Measurements from ENCODE around the gene FLT3LG. TPM values are rescaled to one million over a fixed set of nuclear protein-coding genes. Genes with fewer than 3 reads are reported as not detected.

The FLT3LG gene
- total RNA-seq, 4 donors from 2014 or later: 3.6 to 13.8 (median 8.4) TPM

DNA sequence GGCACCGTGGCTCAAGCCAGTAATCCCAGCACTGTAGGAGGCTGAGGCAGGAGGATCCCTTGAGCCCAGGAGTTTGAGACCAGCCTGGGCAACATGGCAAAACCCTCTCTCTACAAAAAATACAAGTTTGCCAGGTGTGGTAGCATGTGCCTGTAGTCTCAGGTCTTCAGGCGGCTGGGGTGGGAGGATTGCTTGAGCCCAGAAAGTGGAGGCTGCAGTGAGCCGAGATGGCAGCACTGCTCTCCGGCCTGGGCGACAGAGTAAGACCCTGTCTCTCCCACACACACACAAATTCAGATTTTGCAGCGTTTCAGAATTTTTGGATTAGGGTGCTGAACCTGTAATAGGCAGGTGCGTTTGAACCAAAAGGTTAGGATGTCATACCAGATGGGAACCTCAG is 24.5 kb downstream of the FLT3LG start:
- DNase-seq (ENCODE audit: low spot score in 2 of 2): no peak
- no peaks in the 10 kb centered on the region for H3K27me3 ChIP-seq
- H3K9me3 ChIP-seq: no peaks in the 10 kb centered on the region
- no peak overlapping the region for H3K27ac ChIP-seq
- H3K4me1 ChIP-seq: peaks cover 6 to 67% (median 23%) of the 10 kb centered on the region in 4 donors
- TF ChIP-seq, protein P1, sequence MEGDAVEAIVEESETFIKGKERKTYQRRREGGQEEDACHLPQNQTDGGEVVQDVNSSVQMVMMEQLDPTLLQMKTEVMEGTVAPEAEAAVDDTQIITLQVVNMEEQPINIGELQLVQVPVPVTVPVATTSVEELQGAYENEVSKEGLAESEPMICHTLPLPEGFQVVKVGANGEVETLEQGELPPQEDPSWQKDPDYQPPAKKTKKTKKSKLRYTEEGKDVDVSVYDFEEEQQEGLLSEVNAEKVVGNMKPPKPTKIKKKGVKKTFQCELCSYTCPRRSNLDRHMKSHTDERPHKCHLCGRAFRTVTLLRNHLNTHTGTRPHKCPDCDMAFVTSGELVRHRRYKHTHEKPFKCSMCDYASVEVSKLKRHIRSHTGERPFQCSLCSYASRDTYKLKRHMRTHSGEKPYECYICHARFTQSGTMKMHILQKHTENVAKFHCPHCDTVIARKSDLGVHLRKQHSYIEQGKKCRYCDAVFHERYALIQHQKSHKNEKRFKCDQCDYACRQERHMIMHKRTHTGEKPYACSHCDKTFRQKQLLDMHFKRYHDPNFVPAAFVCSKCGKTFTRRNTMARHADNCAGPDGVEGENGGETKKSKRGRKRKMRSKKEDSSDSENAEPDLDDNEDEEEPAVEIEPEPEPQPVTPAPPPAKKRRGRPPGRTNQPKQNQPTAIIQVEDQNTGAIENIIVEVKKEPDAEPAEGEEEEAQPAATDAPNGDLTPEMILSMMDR (IDR thresholded peaks at IDR 0.05): no peak
- TF ChIP-seq POLR2A (IDR thresholded peaks at IDR 0.05) (no peak), EP300 (IDR thresholded peaks at IDR 0.05) (no peak)
- H3K36me3 ChIP-seq: peaks cover 4 to 35% (median 27%) of the 10 kb centered on the region in 3 donors
- WGBS, 2 donors: 71 to 78% methylated on average over 7 of the region's 7 CpGs
- H3K4me3 ChIP-seq: no peak overlapping the region

DNA sequence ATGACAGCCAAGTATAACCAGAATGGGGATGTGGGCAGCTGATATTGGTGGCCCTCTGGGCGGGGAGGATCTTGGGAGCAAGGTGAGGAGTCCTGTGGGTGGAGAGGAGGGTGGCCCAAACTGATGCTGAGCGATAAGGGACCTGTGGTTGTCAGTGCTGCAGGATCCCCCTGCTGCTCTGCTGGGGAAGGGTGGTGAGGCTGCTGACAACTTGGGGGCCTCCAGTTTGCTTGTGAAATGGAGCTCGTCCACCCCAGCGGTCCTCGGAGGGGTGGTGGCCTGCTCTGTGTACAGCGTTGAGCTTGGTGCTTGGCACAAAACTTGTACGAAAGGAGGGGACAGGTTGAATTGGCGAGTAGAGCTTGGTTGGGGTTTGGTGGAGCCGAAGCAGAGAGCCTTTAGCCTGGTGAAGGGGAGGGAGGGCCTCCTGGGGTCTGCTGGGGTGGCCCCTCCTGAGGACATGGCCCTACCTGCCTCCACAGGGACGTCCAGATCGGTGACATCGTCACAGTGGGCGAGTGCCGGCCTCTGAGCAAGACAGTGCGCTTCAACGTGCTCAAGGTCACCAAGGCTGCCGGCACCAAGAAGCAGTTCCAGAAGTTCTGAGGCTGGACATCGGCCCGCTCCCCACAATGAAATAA is 25.1 kb downstream of the FLT3LG start:
- Histone ChIP-seq H3K27ac (peak overlapping the region; percentile 19 to 81 (median 74)), H3K9me3 (no peaks in the 10 kb centered on the region), H3K27me3 (no peaks in the 10 kb centered on the region), H3K4me1 (peaks cover 6 to 68% (median 23%) of the 10 kb centered on the region in 4 donors), H3K36me3 (peaks cover 4 to 35% (median 27%) of the 10 kb centered on the region in 3 donors), H3K4me3 (peak overlapping the region in 2 of 4 donors; percentile 39 to 52)
- DNase-seq (ENCODE audit: low spot score in 2 of 2): no peak
- TF ChIP-seq, protein P1 (IDR thresholded peaks at IDR 0.05): no peak
- TF ChIP-seq POLR2A (IDR thresholded peaks at IDR 0.05) (no peak), EP300 (IDR thresholded peaks at IDR 0.05) (no peak)
- WGBS, 2 donors: 64 to 77% methylated on average over 18 to 19 of the region's 19 CpGs

DNA sequence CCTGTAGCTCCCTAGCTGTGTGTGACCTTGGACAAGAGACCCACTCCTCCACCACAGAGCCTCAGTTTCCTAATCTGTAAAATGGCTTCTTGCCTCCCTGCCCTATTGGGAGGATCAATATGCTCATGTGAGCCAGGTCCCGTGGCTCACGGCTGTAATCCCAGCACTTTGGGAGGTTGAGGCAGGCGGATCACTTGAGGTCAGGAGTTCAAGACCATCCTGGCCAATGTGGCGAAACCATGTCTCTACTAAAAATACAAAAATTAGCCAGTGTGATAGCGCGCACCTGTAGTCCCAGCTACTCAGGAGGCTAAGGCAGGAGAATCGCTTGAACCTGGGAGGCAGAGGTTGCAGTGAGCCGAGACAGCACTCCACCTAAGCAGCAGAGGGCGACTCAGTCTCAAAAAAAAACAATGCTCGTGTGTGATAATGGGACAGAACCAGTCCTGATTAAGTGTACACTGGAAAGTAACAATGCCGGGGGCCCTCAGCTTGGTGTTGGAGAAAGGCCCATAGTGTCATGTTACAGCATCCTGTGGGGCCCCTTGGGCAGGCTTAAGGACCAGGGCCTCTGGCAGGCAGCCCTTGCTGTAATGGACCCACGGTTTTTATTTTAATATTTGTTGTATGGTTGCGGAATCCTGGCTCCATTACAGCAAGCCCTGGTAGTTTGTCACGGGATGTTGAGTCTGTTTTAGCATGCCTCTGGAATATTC is 29.0 kb downstream of the FLT3LG start:
- peak overlapping the region in 1 of 4 donors; percentile 55 for H3K27ac ChIP-seq
- peak; percentile 32 to 48 for DNase-seq (ENCODE audit: low spot score in 2 of 2)
- no peaks in the 10 kb centered on the region for H3K9me3 ChIP-seq
- peaks cover 1 to 51% (median 13%) of the 10 kb centered on the region in 4 donors for H3K4me1 ChIP-seq
- no peaks in the 10 kb centered on the region for H3K27me3 ChIP-seq
- H3K36me3 ChIP-seq: peaks cover under 1 to 26% (median 21%) of the 10 kb centered on the region in 3 donors
- 39 to 45% methylated on average over 13 to 14 of the region's 14 CpGs for WGBS, 2 donors
- TF ChIP-seq POLR2A (IDR thresholded peaks at IDR 0.05) (no peak), EP300 (IDR thresholded peaks at IDR 0.05) (peak in 1 of 2 donors; percentile 30)
- TF ChIP-seq, protein P1 (IDR thresholded peaks at IDR 0.05): peak; percentile 41 to 90 (median 61)
- H3K4me3 ChIP-seq: no peak overlapping the region

DNA sequence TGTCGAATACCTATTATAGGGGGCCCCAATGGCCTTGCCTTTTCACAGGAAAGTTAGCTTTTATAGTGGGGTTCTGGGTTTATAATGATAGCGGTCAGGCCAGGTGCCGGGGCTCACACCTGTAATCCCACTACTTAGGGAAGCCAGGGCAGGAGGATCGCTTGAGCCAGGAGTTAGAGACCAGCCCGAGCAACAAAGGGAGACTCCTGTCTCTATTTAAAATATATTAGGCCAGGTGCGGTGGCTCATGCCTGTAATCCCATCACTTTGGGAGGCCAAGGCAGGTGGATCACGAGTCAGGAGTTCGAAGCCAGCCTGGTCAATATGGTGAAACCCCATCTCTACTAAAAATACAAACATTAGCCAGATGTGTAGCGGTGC is 29.6 kb downstream of the FLT3LG start:
- peak overlapping the region in 1 of 4 donors; percentile 55 for H3K27ac ChIP-seq
- H3K27me3 ChIP-seq: no peaks in the 10 kb centered on the region
- DNase-seq (ENCODE audit: low spot score in 2 of 2): no peak
- 79 to 82% methylated on average over 9 of the region's 9 CpGs for WGBS, 2 donors
- H3K36me3 ChIP-seq: peaks cover 0 to 20% (median 15%) of the 10 kb centered on the region in 3 donors
- no peak overlapping the region for H3K4me3 ChIP-seq
- TF ChIP-seq POLR2A (IDR thresholded peaks at IDR 0.05): no peak
- TF ChIP-seq EP300 (IDR thresholded peaks at IDR 0.05): no peak
- TF ChIP-seq, protein P1 (IDR thresholded peaks at IDR 0.05): no peak
- no peaks in the 10 kb centered on the region for H3K9me3 ChIP-seq
- H3K4me1 ChIP-seq: peaks cover 0 to 46% (median 7%) of the 10 kb centered on the region in 4 donors

DNA sequence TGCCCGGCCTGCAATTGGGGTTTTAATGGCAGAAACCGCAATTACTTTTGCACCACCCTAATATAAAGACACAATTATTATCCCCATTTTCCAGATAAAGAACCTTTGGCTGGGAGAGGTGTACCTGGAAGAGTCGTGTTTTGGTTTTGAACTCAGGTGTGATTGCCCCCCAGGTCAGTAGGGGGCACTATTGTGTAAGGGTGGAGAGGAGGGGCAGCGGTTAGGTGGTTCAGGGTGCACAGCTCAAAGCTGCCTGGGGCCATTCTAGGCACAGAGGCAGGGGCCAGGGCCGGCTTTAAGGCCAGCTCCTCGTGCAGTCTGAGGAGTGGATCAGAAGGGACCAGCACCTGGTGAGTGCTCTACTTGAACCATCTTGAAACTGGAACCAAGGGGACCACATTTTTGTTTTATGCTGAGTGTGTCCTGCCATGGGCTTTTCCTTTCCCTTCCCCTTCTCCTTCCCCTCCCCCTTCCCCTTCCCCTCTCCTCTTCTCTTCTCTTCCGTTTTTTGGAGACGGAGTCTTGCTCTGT is 32.6 kb downstream of the FLT3LG start:
- peaks cover 0 to 23% (median 7%) of the 10 kb centered on the region in 4 donors for H3K4me1 ChIP-seq
- H3K4me3 ChIP-seq: no peak overlapping the region
- TF ChIP-seq, protein P1 (IDR thresholded peaks at IDR 0.05): peak; percentile 65 to 69 (median 66)
- TF ChIP-seq POLR2A (IDR thresholded peaks at IDR 0.05) (no peak), EP300 (IDR thresholded peaks at IDR 0.05) (no peak)
- no peaks in the 10 kb centered on the region for H3K36me3 ChIP-seq
- 32 to 40% methylated on average over 8 of the region's 8 CpGs for WGBS, 2 donors
- H3K27me3 ChIP-seq: no peaks in the 10 kb centered on the region
- no peaks in the 10 kb centered on the region for H3K9me3 ChIP-seq
- H3K27ac ChIP-seq: no peak overlapping the region
- peak in 1 of 2 donors; percentile 59 for DNase-seq (ENCODE audit: low spot score in 2 of 2)
